H1 (cell line): ENCODE data around the gene TBC1D2B. TPM values are rescaled to one million over a fixed set of nuclear protein-coding genes. Genes with fewer than 3 reads are reported as not detected.

ENCODE experiments used
- CTCF ChIA-PET: fragments of 300-600 bp; sonication (Branson Sonifier 250); formaldehyde crosslinking; loops from one replicate; lab custom pipeline; 2021; ENCODE audit not compliant: partially characterized antibody; lab: Charles Lee
- POLR2A ChIA-PET: fragments of 300-600 bp; sonication (Branson Sonifier 250); formaldehyde crosslinking; loops from one replicate; lab custom pipeline; 2021; ENCODE audit warnings: inconsistent platforms; ENCODE audit not compliant: partially characterized antibody; lab: Charles Lee
- DNase-seq, 2 experiments: peaks; one replicate each; pipeline versions ENCODE4 v3.0.0 to v3.0.0-alpha.2; 2010 to 2022; ENCODE audit warnings: low spot score in 2 of 2, low read depth in 1 of 2, mixed read lengths in 1 of 2
- FAIRE-seq: peaks from 2 replicates; lab custom pipeline; 2011; peaks lifted over from hg19 to GRCh38; lab: Jason Lieb, UNC
- H2AFZ ChIP-seq: 2 replicates; pipeline ENCODE4 v1.8.1; 2012; ENCODE audit warnings: low read length, inconsistent platforms
- H2AK5ac ChIP-seq: 2 replicates; pipeline ENCODE4 v1.6.1; 2013; ENCODE audit warnings: low read depth, low read length
- H2BK120ac ChIP-seq: replicated peaks from 2 replicates; pipeline ENCODE3; 2013; ENCODE audit warnings: low read depth, low read length, inconsistent platforms
- H2BK12ac ChIP-seq: 2 replicates; pipeline ENCODE4 v1.6.1; 2013; ENCODE audit warnings: low read depth, low read length
- H2BK15ac ChIP-seq: 2 replicates; pipeline ENCODE4 v1.6.1; 2013; ENCODE audit warnings: low read length
- H2BK20ac ChIP-seq: 2 replicates; pipeline ENCODE4 v1.6.1; 2013; ENCODE audit warnings: low read length
- H2BK5ac ChIP-seq: 2 replicates; pipeline ENCODE4 v1.6.1; 2013; ENCODE audit warnings: low read depth, low read length
- H3K14ac ChIP-seq: 2 replicates; pipeline ENCODE4 v1.6.1; 2013; ENCODE audit warnings: inconsistent platforms; ENCODE audit not compliant: insufficient read length
- H3K18ac ChIP-seq: 2 replicates; pipeline ENCODE4 v1.6.1; 2013; ENCODE audit warnings: low read length; ENCODE audit errors: extremely low read depth
- H3K23ac ChIP-seq: 2 replicates; pipeline ENCODE4 v1.6.1; 2013; ENCODE audit warnings: inconsistent platforms; ENCODE audit not compliant: insufficient read length
- H3K23me2 ChIP-seq: 2 replicates; pipeline ENCODE4 v1.6.1; 2013; ENCODE audit warnings: low read depth, low read length
- H3K27ac ChIP-seq: 2 replicates; pipeline ENCODE4 v1.6.1; 2011; ENCODE audit warnings: low read depth, low read length, inconsistent platforms
- H3K27me3 ChIP-seq, 4 experiments: replicated peaks in 1 of 4; 1 replicate in 1 of 4; 2 replicates in 3 of 4; pipeline versions ENCODE4 v1.6.1 to v1.8.1; 2011 to 2013; ENCODE audit warnings: low read length in 3 of 4, mild to moderate bottlenecking in 3 of 4, inconsistent platforms in 2 of 4, mixed read lengths in 2 of 4, moderate library complexity in 1 of 4; ENCODE audit not compliant: control insufficient read depth in 3 of 4, insufficient read depth in 3 of 4; ENCODE audit errors: extremely low read depth in 1 of 4
- H3K36me3 ChIP-seq, 4 experiments: 2 replicates each; pipeline versions ENCODE4 v1.6.1 to v1.8.1; 2011 to 2013; ENCODE audit warnings: mild to moderate bottlenecking in 4 of 4, low read length in 3 of 4, moderate library complexity in 2 of 4, control low read depth in 1 of 4, inconsistent platforms in 1 of 4; ENCODE audit not compliant: insufficient read depth in 4 of 4, control insufficient read depth in 2 of 4
- H3K4ac ChIP-seq: replicated peaks from 2 replicates; pipeline ENCODE3; 2013; ENCODE audit warnings: low read length, low read depth, mixed read lengths, inconsistent platforms; ENCODE audit not compliant: insufficient read length
- H3K4me1 ChIP-seq, 4 experiments: replicated peaks in 1 of 4; 1 replicate in 1 of 4; 2 replicates in 3 of 4; pipeline versions ENCODE4 v1.6.1 to v1.8.1; 2011 to 2013; ENCODE audit warnings: low read length in 3 of 4, inconsistent platforms in 2 of 4, mixed read lengths in 1 of 4; ENCODE audit not compliant: insufficient read depth in 4 of 4, control insufficient read depth in 3 of 4
- H3K4me2 ChIP-seq, 2 experiments: 2 replicates each; pipeline versions ENCODE4 v1.6.1 to v1.8.1; 2011 to 2013; ENCODE audit warnings: low read depth in 2 of 2, low read length in 2 of 2, control low read depth in 1 of 2, inconsistent platforms in 1 of 2, mild to moderate bottlenecking in 1 of 2; ENCODE audit not compliant: insufficient read depth in 1 of 2
- H3K4me3 ChIP-seq, 4 experiments: fragments of 200-600, 300-600 bp in 1 of 4; sonication (generic), shearing (Covaris generic), sonication (Bioruptor Twin) in 1 of 4; 2 replicates each; pipeline versions ENCODE4 v1.5.1 to v1.8.1; 2011 to 2016; ENCODE audit warnings: low read length in 4 of 4, low read depth in 3 of 4, control low read depth in 2 of 4, inconsistent platforms in 2 of 4, mild to moderate bottlenecking in 2 of 4, mixed read lengths in 1 of 4, moderate library complexity in 1 of 4; ENCODE audit not compliant: insufficient read depth in 2 of 4; ENCODE audit errors: extremely low read depth in 1 of 4
- H3K56ac ChIP-seq: replicated peaks from 2 replicates; pipeline ENCODE3; 2013; ENCODE audit warnings: low read depth, mild to moderate bottlenecking, mixed read lengths, low read length, inconsistent platforms; ENCODE audit not compliant: insufficient read length
- H3K79me1 ChIP-seq: 2 replicates; pipeline ENCODE4 v1.6.1; 2013; ENCODE audit warnings: low read depth, low read length, control low read depth
- H3K79me2 ChIP-seq, 2 experiments: 2 replicates each; pipeline versions ENCODE4 v1.6.1 to v1.8.1; 2012 to 2013; ENCODE audit warnings: low read length in 2 of 2, mild to moderate bottlenecking in 2 of 2, inconsistent platforms in 1 of 2; ENCODE audit not compliant: insufficient read depth in 2 of 2, control insufficient read depth in 1 of 2
- H3K9ac ChIP-seq, 4 experiments: replicated peaks in 1 of 4; 1 replicate in 1 of 4; 2 replicates in 3 of 4; pipeline versions ENCODE4 v1.6.1 to v1.8.1; 2011 to 2013; ENCODE audit warnings: low read depth in 3 of 4, low read length in 3 of 4, control low read depth in 2 of 4, mild to moderate bottlenecking in 2 of 4, moderate library complexity in 2 of 4, inconsistent platforms in 1 of 4; ENCODE audit errors: extremely low read depth in 1 of 4
- H3K9me3 ChIP-seq, 2 experiments: 2 replicates each; pipeline versions ENCODE4 v1.6.1 to v1.8.1; 2012 to 2013; ENCODE audit warnings: mild to moderate bottlenecking in 2 of 2, moderate library complexity in 2 of 2, control low read depth in 1 of 2, inconsistent platforms in 1 of 2, low read depth in 1 of 2, low read length in 1 of 2, mixed read lengths in 1 of 2; ENCODE audit not compliant: insufficient read depth in 2 of 2
- H4K20me1 ChIP-seq, 2 experiments: replicated peaks in 1 of 2; 2 replicates each; pipeline versions ENCODE3 to v1.8.1; 2011 to 2013; ENCODE audit warnings: inconsistent platforms in 2 of 2, low read length in 2 of 2, mild to moderate bottlenecking in 1 of 2; ENCODE audit not compliant: insufficient read depth in 2 of 2, control insufficient read depth in 1 of 2
- H4K5ac ChIP-seq: 2 replicates; pipeline ENCODE4 v1.6.1; 2013; ENCODE audit warnings: low read length, low read depth, mixed read lengths, inconsistent platforms; ENCODE audit not compliant: insufficient read length
- H4K8ac ChIP-seq: 2 replicates; pipeline ENCODE4 v1.8.0; 2013; ENCODE audit warnings: mild to moderate bottlenecking, moderate library complexity, low read length, inconsistent platforms; ENCODE audit not compliant: insufficient read depth; ENCODE audit errors: extremely low read depth
- H4K91ac ChIP-seq: replicated peaks from 2 replicates; pipeline ENCODE3; 2013; ENCODE audit warnings: low read length, mixed read lengths, inconsistent platforms; ENCODE audit not compliant: insufficient read length
- BACH1 ChIP-seq: IDR thresholded peaks from 2 replicates; pipeline ENCODE4 v1.6.1; 2012; ENCODE audit warnings: low read length, improper control_type of control experiment
- JUN ChIP-seq: IDR thresholded peaks from 2 replicates; pipeline ENCODE4 v1.6.1; 2011; ENCODE audit warnings: low read depth, mild to moderate bottlenecking, improper control_type of control experiment, low read length
- MAFK ChIP-seq: IDR thresholded peaks from 2 replicates; pipeline ENCODE4 v1.6.1; 2012; ENCODE audit warnings: low read depth, mild to moderate bottlenecking, improper control_type of control experiment, low read length
- MAX ChIP-seq: IDR thresholded peaks from 2 replicates; pipeline ENCODE4 v1.6.1; 2012; ENCODE audit warnings: inconsistent platforms
- NANOG ChIP-seq: IDR thresholded peaks from 2 replicates; pipeline ENCODE4 v1.6.1; 2011; ENCODE audit warnings: low read length, low read depth, mild to moderate bottlenecking, inconsistent platforms; ENCODE audit not compliant: insufficient read depth, poor library complexity, severe bottlenecking
- POU5F1 ChIP-seq: IDR thresholded peaks from 2 replicates; pipeline ENCODE4 v1.6.1; 2011; ENCODE audit warnings: low read depth, mild to moderate bottlenecking, low read length, moderate library complexity
- RBBP5 ChIP-seq: IDR thresholded peaks from 2 replicates; pipeline ENCODE4 v1.7.1; 2012; ENCODE audit warnings: low read depth, mild to moderate bottlenecking, inconsistent platforms, low read length, moderate library complexity, borderline replicate concordance
- SAP30 ChIP-seq: fragments of 300-600 bp; sonication (generic); IDR thresholded peaks from 2 replicates; pipeline ENCODE4 v1.7.1; 2012; ENCODE audit warnings: low read length, moderate library complexity, mild to moderate bottlenecking, inconsistent platforms; ENCODE audit not compliant: insufficient read depth, insufficient replicate concordance
- SIRT6 ChIP-seq: IDR thresholded peaks from one replicate; pipeline ENCODE4 v1.7.1; 2012; ENCODE audit warnings: low read length, inconsistent platforms
- SRF ChIP-seq: IDR thresholded peaks from 2 replicates; pipeline ENCODE4 v1.6.1; 2011; ENCODE audit warnings: mild to moderate bottlenecking, low read depth, low read length, moderate library complexity
- TBP ChIP-seq: IDR thresholded peaks from 2 replicates; pipeline ENCODE4 v1.6.1; 2011; ENCODE audit warnings: low read depth, low read length, improper control_type of control experiment
- TCF12 ChIP-seq: IDR thresholded peaks from 2 replicates; pipeline ENCODE4 v1.6.1; 2011; ENCODE audit warnings: low read depth, mild to moderate bottlenecking, low read length
- TEAD4 ChIP-seq: IDR thresholded peaks from 2 replicates; pipeline ENCODE4 v1.6.1; 2012; ENCODE audit warnings: low read depth, low read length, inconsistent platforms, mixed read lengths
- USF2 ChIP-seq: IDR thresholded peaks from 2 replicates; pipeline ENCODE4 v1.6.1; 2011; ENCODE audit warnings: low read length, improper control_type of control experiment
- WGBS, 2 experiments: shearing (Covaris generic) in 1 of 2; methylation state at CpG; one replicate each; pipeline versions ENCODE4 v1.1.6 to v1.1.7; 2013 to 2015; ENCODE audit warnings: low lambda C conversion rate in 2 of 2, mixed read lengths in 2 of 2, inconsistent platforms in 1 of 2, low coverage in 1 of 2, missing lambda C conversion rate in 1 of 2; ENCODE audit not compliant: insufficient replicate concordance in 2 of 2, insufficient coverage in 1 of 2, insufficient read length in 1 of 2; ENCODE audit errors: extremely low coverage in 1 of 2, missing lambda C conversion rate in 1 of 2; 5-methylcytosine and 5-hydroxymethylcytosine counted together
- polyA plus RNA-seq, 7 experiments: library from polyadenylated mRNA; depleted of rRNA in 3 of 7; stranded (reverse) in 5 of 7; unstranded in 2 of 7; fragments of >200 nt in 5 of 7; fragments of 200-250 nt in 2 of 7; gene quantifications; 1 replicate in 5 of 7; 2 replicates in 1 of 7; 4 replicates in 1 of 7; pipeline versions ENCODE4 v1.2.1 to v1.2.3, GENCODE V29; 2011 to 2013; ENCODE audit warnings: missing spikeins in 2 of 7, mixed read lengths in 2 of 7
- total RNA-seq: library from RNA; stranded (reverse); fragmentation: NEBNext Ultra II Directional; extraction: Animal tissue kit (Norgen Biotek cat#: 25700); gene quantifications from 2 replicates; pipeline ENCODE4 v1.2.1, GENCODE V29; 2021

The TBC1D2B gene
- total and polyA plus RNA-seq, 2 of the 8 experiments (the other 6 are each of a cell fraction or from before 2014, with no cell fraction given): 11.9 to 19.5 TPM

DNA sequence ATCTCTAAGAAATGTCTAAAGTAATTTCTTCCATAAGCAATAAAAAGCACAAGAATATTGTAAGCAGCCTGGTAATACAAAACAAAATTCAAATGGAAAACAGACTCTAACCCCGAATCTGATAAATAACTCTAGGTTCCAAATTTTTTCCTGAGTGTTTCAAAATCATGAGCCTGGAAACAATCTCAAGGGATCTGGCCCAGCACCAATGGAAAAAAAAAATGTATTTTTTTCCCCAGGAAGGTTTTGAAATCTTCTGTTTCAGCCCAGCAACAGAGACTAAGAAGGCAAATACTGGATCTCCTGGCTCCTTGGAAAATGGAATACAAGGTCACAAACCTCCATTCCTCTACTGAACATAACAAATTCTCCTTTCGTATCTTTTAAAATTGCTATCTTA is 13.0 kb downstream of the TBC1D2B start:
- Histone ChIP-seq H2AK5ac (no peak overlapping the region), H4K8ac (no peak overlapping the region), H2BK15ac (no peak overlapping the region), H3K9me3 (no peaks in the 10 kb centered on the region), H3K4me1 (peaks cover 8 to 27% (median 19%) of the 10 kb centered on the region in 4 experiments), H2BK20ac (no peak overlapping the region), H3K79me2 (peaks cover 3 to 56% of the 10 kb centered on the region in 2 experiments; a peak in 3 of 4 replicates), H2AFZ (no peak overlapping the region), H4K5ac (no peak overlapping the region), H3K56ac (no peak overlapping the region), H3K4ac (no peak overlapping the region), H3K79me1 (peaks cover 5% of the 10 kb centered on the region), H3K27ac (no peak overlapping the region), H4K91ac (no peak overlapping the region), H3K18ac (no peak overlapping the region), H3K27me3 (no peaks in the 10 kb centered on the region; a peak in 1 of 7 replicates), H4K20me1 (peaks cover 0 to 11% of the 10 kb centered on the region in 2 experiments), H3K9ac (no peak overlapping the region), H3K23ac (no peak overlapping the region), H2BK120ac (no peak overlapping the region), H2BK12ac (no peak overlapping the region), H3K23me2 (no peaks in the 10 kb centered on the region; the same call in 1 of the 2 replicates), H3K36me3 (no peaks in the 10 kb centered on the region), H3K14ac (no peak overlapping the region), H2BK5ac (no peak overlapping the region), H3K4me2 (no peak overlapping the region), H3K4me3 (no peak overlapping the region)
- POLR2A ChIA-PET: no interaction called here
- CTCF ChIA-PET: no interaction called here
- no peak for FAIRE-seq
- DNase-seq: no peak
- WGBS, 2 experiments: 89% methylated on average over 2 of the region's 2 CpGs; no CpG with 5 or more reads in 1 of the 2 experiments
- TF ChIP-seq SIRT6: no peak
- TF ChIP-seq JUN: no peak
- no peak for TF ChIP-seq TCF12
- no peak for TF ChIP-seq MAFK
- no peak for TF ChIP-seq NANOG
- no peak for TF ChIP-seq SRF
- no peak for TF ChIP-seq BACH1
- TF ChIP-seq POU5F1: no peak
- TF ChIP-seq SAP30: no peak
- no peak for TF ChIP-seq USF2
- no peak for TF ChIP-seq RBBP5
- no peak for TF ChIP-seq TEAD4
- no peak for TF ChIP-seq TBP
- no peak for TF ChIP-seq MAX
